HepG2 (cell line): ENCODE measurements around the gene ANTKMT. TPM values are rescaled to one million over a fixed set of nuclear protein-coding genes. Genes with fewer than 3 reads are reported as not detected.
A peak's percentile ranks its signal among the peaks of the same experiment; 100 is the strongest.

Experiments used
- ATAC-seq: fragments of 200-7000 bp; cut with Tn5 transposase; 3 replicates; pipeline ENCODE4 v1.9.1; 2020; ENCODE audit warnings: mild to moderate bottlenecking, moderate library complexity
- BruUV-seq: library from RNA; stranded (reverse); fragments of 400-500 nt; replicated peaks from 2 replicates; lab custom pipeline; 2021; lab: Mats Ljungman, UMichigan
- CTCF ChIA-PET: fragments of 300-600 bp; formaldehyde crosslinking; extraction: SDS; loops from one replicate; lab custom pipeline; 2021; ENCODE audit warnings: low total read pairs, inconsistent platforms, low intra/inter-chr PET ratio; lab: Yijun Ruan, JAX
- POLR2A ChIA-PET: fragments of 350-600 bp; sonication (Branson Sonifier 250); formaldehyde crosslinking; loops from one replicate; lab custom pipeline; 2020; ENCODE audit warnings: antibody characterized with exemption, inconsistent platforms; lab: Yijun Ruan, JAX
- DNase-seq: peaks from one replicate; pipeline ENCODE4 v3.0.0-alpha.2; 2015; ENCODE audit warnings: low spot score
- FAIRE-seq: peaks from 3 replicates; lab custom pipeline; 2011; peaks lifted over from hg19 to GRCh38; lab: Jason Lieb, UNC
- H2AFZ ChIP-seq: one replicate; pipeline ENCODE4 v1.6.1; 2011; ENCODE audit warnings: low read length, inconsistent platforms
- H3K27ac ChIP-seq: fragments of 300-600 bp; 3 replicates; pipeline ENCODE4 v1.8.0; 2011; ENCODE audit warnings: mixed run types, mild to moderate bottlenecking, mixed read lengths, low read length, inconsistent platforms; ENCODE audit not compliant: insufficient read depth; ENCODE audit errors: extremely low read length
- H3K27me3 ChIP-seq, 2 experiments: fragments of 200-600 bp in 1 of 2; 2 replicates in 1 of 2; 3 replicates in 1 of 2; pipeline versions ENCODE4 v1.6.0 to v1.8.0; 2011; ENCODE audit warnings: low read length in 2 of 2, mild to moderate bottlenecking in 2 of 2, moderate library complexity in 2 of 2, inconsistent platforms in 1 of 2; ENCODE audit not compliant: insufficient read depth in 2 of 2, control insufficient read depth in 1 of 2
- H3K36me3 ChIP-seq, 2 experiments: fragments of 200-600 bp in 1 of 2; replicated peaks in 1 of 2; 2 replicates in 1 of 2; 3 replicates in 1 of 2; pipeline versions ENCODE4 v1.5.1 to v1.8.0; 2011; ENCODE audit warnings: low read length in 2 of 2, inconsistent platforms in 1 of 2; ENCODE audit not compliant: insufficient read depth in 2 of 2, control insufficient read depth in 1 of 2
- H3K4me1 ChIP-seq: 2 replicates; pipeline ENCODE4 v1.5.1; 2012; ENCODE audit warnings: low read length, inconsistent platforms; ENCODE audit not compliant: insufficient read depth
- H3K4me2 ChIP-seq: 2 replicates; pipeline ENCODE4 v1.6.0; 2011; ENCODE audit warnings: low read depth, low read length, inconsistent platforms
- H3K4me3 ChIP-seq, 3 experiments: fragments of 200-600 bp in 1 of 3; sonication (generic), shearing (Covaris generic) in 1 of 3; replicated peaks in 1 of 3; 2 replicates each; pipeline ENCODE4 v1.5.1; 2011 to 2016; ENCODE audit warnings: low read length in 3 of 3, inconsistent platforms in 2 of 3, low read depth in 2 of 3, mild to moderate bottlenecking in 2 of 3, control low read depth in 1 of 3, mixed read lengths in 1 of 3; ENCODE audit not compliant: insufficient read depth in 1 of 3
- H3K79me2 ChIP-seq: one replicate; pipeline ENCODE4 v1.6.1; 2011; ENCODE audit warnings: low read length, inconsistent platforms; ENCODE audit not compliant: insufficient read depth
- H3K9ac ChIP-seq: 2 replicates; pipeline ENCODE4 v1.6.0; 2011; ENCODE audit warnings: mild to moderate bottlenecking, low read depth, low read length, inconsistent platforms; ENCODE audit not compliant: insufficient read depth
- H3K9me3 ChIP-seq: 2 replicates; pipeline ENCODE4 v1.5.1; 2012; ENCODE audit warnings: mild to moderate bottlenecking, low read length
- H4K20me1 ChIP-seq: 2 replicates; pipeline ENCODE4 v1.6.0; 2011; ENCODE audit warnings: inconsistent platforms, mild to moderate bottlenecking, low read length, moderate library complexity; ENCODE audit not compliant: insufficient read depth
- ATF7 ChIP-seq, 2 experiments: fragments of 450-650 bp in 1 of 2; sonication (generic) in 1 of 2; formaldehyde crosslinking in 1 of 2; IDR thresholded peaks; 2 replicates each; pipeline versions ENCODE4 v1.4.0 to v1.6.1; 2016 to 2020; ENCODE audit warnings: antibody characterized with exemption in 1 of 2, mild to moderate bottlenecking in 1 of 2, missing genetic modification reagents in 1 of 2
- CCDC6 ChIP-seq: sonication (generic); formaldehyde crosslinking; IDR thresholded peaks from 2 replicates; pipeline ENCODE4 v1.8.1; 2022; ENCODE audit warnings: mild to moderate bottlenecking, missing genetic modification reagents, moderate library complexity
- EHMT2 ChIP-seq: fragments of 200-600 bp; sonication (generic); IDR thresholded peaks from 2 replicates; pipeline ENCODE4 v1.7.0; 2017; ENCODE audit warnings: antibody characterized with exemption, low read depth, low read length, borderline replicate concordance
- GABPA ChIP-seq, 2 experiments: IDR thresholded peaks; 2 replicates each; pipeline ENCODE4 v1.6.1; 2011 to 2016; ENCODE audit warnings: low read depth in 2 of 2, low read length in 1 of 2, missing biosample characterization in 1 of 2, missing genetic modification characterization in 1 of 2
- HMG20A ChIP-seq: IDR thresholded peaks from 2 replicates; pipeline ENCODE4 v1.6.1; 2016; ENCODE audit warnings: borderline replicate concordance
- MAFK ChIP-seq, 2 experiments: IDR thresholded peaks in 1 of 2; conservative IDR thresholded peaks in 1 of 2; 2 replicates each; pipeline ENCODE4 v1.6.1; 2011; ENCODE audit warnings: improper control_type of control experiment in 2 of 2, low read length in 2 of 2
- SKI ChIP-seq: fragments of 450-650 bp; IDR thresholded peaks from one replicate; pipeline ENCODE4 v1.6.1; 2018; ENCODE audit warnings: mild to moderate bottlenecking; ENCODE audit not compliant: partially characterized antibody
- ZNF672 ChIP-seq: sonication (generic); formaldehyde crosslinking; IDR thresholded peaks from 2 replicates; pipeline ENCODE4 v1.8.1; 2022; ENCODE audit warnings: missing genetic modification reagents
- ZNF710 ChIP-seq: sonication (generic); formaldehyde crosslinking; IDR thresholded peaks from 2 replicates; pipeline ENCODE4 v1.5.0; 2020; ENCODE audit warnings: mild to moderate bottlenecking, missing genetic modification reagents, borderline replicate concordance
- ZNF777 ChIP-seq: sonication (generic); formaldehyde crosslinking; IDR thresholded peaks from 2 replicates; pipeline ENCODE4 v1.4.0; 2020; ENCODE audit warnings: missing genetic modification reagents
- ZNF83 ChIP-seq: sonication (generic); formaldehyde crosslinking; IDR thresholded peaks from 2 replicates; pipeline ENCODE4 v1.4.0; 2020; ENCODE audit warnings: missing genetic modification reagents, mild to moderate bottlenecking, borderline replicate concordance
- WGBS: methylation state at CpG from one replicate; pipeline ENCODE4 v1.1.6; 2017; ENCODE audit warnings: low lambda C conversion rate; 5-methylcytosine and 5-hydroxymethylcytosine counted together
- in situ Hi-C: cut with HindIII; loops from 2 replicates; pipeline ENCODE4 v1.10.0; 2017; ENCODE audit warnings: low pct_unique_long_range_greater_than_20kb; ENCODE audit not compliant: extremely low pct_ligation_motif_present
- intact Hi-C: fragments of 100-400 bp; cut with micrococcal nuclease; formaldehyde crosslinking; loops from one replicate; pipeline ENCODE4 v1.10.0; 2022; ENCODE audit not compliant: unreplicated experiment
- polyA plus RNA-seq, 8 experiments: library from polyadenylated mRNA; depleted of rRNA in 3 of 8; stranded (reverse) in 7 of 8; unstranded in 1 of 8; fragments of >200 nt; fragmentation: Illumina TruSeq in 4 of 8; extraction: Trizol in 4 of 8; gene quantifications; 2 replicates each; pipeline versions ENCODE4 v1.2.1 to v1.2.3, GENCODE V29; 2011 to 2016; ENCODE audit warnings: low read depth in 4 of 8, missing spikeins in 1 of 8, mixed read lengths in 1 of 8; ENCODE audit not compliant: insufficient read depth in 1 of 8
- total RNA-seq, 5 experiments: library from RNA; depleted of rRNA; stranded (reverse); fragments of >200 nt; fragmentation: Illumina TruSeq; extraction: Trizol; gene quantifications; 2 replicates each; pipeline ENCODE4 v1.2.3, GENCODE V29; 2016; ENCODE audit warnings: low read depth in 1 of 5
- TF ChIP-seq, protein P1 (sequence below): sonication (generic); formaldehyde crosslinking; IDR thresholded peaks from 2 replicates; pipeline ENCODE4 v1.4.0; 2020; ENCODE audit warnings: missing genetic modification reagents
- TF ChIP-seq, protein P2 (sequence below): sonication (generic); formaldehyde crosslinking; IDR thresholded peaks from 2 replicates; pipeline ENCODE4 v1.8.0; 2023; ENCODE audit warnings: mild to moderate bottlenecking, missing genetic modification reagents
- TF ChIP-seq, protein P3 (sequence below): IDR thresholded peaks from 2 replicates; pipeline ENCODE4 v1.6.1; 2018; ENCODE audit warnings: missing genetic modification reagents

Gene ANTKMT
- total and polyA plus RNA-seq, 2 of the 13 experiments (the other 11 are each of a cell fraction or from before 2014, with no cell fraction given): 7.5 to 47.8 TPM

- TF ChIP-seq ZNF710 (CRISPR knock-in tag) (no peak), ZNF672 (CRISPR knock-in tag) (no peak), HMG20A (CRISPR knock-in tag) (no peak), GABPA (IDR thresholded peaks at IDR 0.05; ENCODE audit: low read depth, low read length) (no peak), GABPA (CRISPR knock-in tag; IDR thresholded peaks at IDR 0.05; ENCODE audit: low read depth) (peak; percentile 34; the same call in 1 of the 2 replicates), MAFK (conservative IDR thresholded peaks at IDR 0.05 in 1 of 2, IDR thresholded peaks at IDR 0.05 in 1 of 2; ENCODE audit: low read length in 2 of 2) (0 out of 4 replicates have a peak, but pooled peaks of 1 of the 2 experiments have one; percentile 7)
Observed at GRCh38 chr16:714079-714478, 6.9 kb upstream of the ANTKMT start (continued).

DNA sequence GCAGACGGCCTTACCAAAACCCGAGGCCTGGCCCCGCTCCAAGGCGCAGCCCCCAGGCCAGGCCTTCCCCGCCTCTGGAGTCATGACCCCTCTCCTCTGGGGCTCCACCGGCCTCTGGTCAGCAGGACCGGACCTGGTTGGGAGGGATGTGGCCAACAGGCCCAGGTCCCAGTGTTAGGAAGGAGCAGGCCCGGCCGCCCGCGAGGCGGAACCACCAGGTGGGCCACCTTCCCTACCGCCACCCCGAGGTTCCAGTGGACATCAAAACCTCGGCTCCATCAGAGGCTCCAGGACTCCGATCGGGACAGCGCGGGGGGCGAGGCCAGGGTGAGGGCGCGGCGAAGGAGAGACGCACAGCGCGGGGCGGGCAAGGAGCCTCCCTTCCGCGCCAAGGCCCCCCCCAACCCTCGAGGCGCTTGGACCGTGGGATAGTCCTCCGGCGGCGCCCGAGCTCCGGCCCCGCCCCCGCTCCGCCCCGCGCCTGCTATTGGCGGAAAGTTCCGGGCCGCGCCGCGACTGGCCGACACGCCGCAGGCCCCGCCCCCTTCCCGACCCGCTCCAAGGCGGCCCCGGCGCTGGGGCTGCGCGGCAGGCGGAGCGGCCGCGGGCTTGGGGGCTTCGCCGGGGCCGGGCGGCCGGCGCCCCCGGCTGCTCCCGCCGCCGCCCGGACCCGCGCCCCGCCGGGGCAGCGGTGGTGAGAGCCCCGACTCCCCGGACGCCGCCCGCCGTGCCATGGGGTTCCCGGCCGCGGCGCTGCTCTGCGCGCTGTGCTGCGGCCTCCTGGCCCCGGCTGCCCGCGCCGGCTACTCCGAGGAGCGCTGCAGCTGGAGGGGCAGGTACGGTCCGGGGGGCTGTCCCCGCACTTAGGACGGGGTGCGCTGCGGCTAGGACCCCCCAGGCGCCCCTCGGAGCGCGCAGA is 6.1 kb upstream of the ANTKMT start, which contains the start of gene METRN:
METRN (plus strand) TSS at position 561 of the 919 bp plus-strand sequence; CDS start at position 733, 172 bp downstream.
- Histone ChIP-seq H3K4me1 (peaks cover 45% of the 10 kb centered on the region), H2AFZ (no peak within 1 kb of the TSS), H3K36me3 (no peaks in the 10 kb centered on the region), H3K9ac (peak within 1 kb of the TSS; percentile 54), H3K4me2 (peak within 1 kb of the TSS; percentile 92), H4K20me1 (peaks cover 5% of the 10 kb centered on the region), H3K9me3 (no peaks in the 10 kb centered on the region), H3K27me3 (peaks cover 0 to 16% of the 10 kb centered on the region in 2 experiments; a peak in 3 of 5 replicates), H3K27ac (peak within 1 kb of the TSS; percentile 45), H3K79me2 (peaks cover 3% of the 10 kb centered on the region), H3K4me3 (peak within 1 kb of the TSS; percentile 58 to 77 (median 66); a peak in 5 of 6 replicates)
- ChIA-PET CTCF (no interaction called here), POLR2A (interaction anchor here (1.0 to 2.4 kb wide), 9 partner anchors 13 to 73 kb away, joined by 3 to 12 read pairs (median 3); partner anchors contain the start of genes CHTF18, CIAO3, HAGHL and MSLN)
- in situ Hi-C loops: loop anchor here (5.0 kb wide), 1 partner anchor 72 kb away; the partner anchor contains the start of genes CHTF18 and RPUSD1
- DNase-seq (peak; percentile 61), FAIRE-seq (no peak), ATAC-seq (peak; percentile 54)
- intact Hi-C loops: no loop called here
- WGBS: 58% methylated on average over 4 of the region's 108 CpGs
- BruUV-seq: no TSS peak
- TF ChIP-seq ATF7 (IDR thresholded peaks at IDR 0.05) (no peak), ATF7 (CRISPR knock-in tag; IDR thresholded peaks at IDR 0.05) (no peak), CCDC6 (CRISPR knock-in tag) (peak; percentile 58; the same call in 1 of the 2 replicates), ZNF777 (no peak; the same call in none of the 2 replicates), EHMT2 (no peak), ZNF83 (CRISPR knock-in tag) (no peak), SKI (no peak)
- TF ChIP-seq, protein P1, sequence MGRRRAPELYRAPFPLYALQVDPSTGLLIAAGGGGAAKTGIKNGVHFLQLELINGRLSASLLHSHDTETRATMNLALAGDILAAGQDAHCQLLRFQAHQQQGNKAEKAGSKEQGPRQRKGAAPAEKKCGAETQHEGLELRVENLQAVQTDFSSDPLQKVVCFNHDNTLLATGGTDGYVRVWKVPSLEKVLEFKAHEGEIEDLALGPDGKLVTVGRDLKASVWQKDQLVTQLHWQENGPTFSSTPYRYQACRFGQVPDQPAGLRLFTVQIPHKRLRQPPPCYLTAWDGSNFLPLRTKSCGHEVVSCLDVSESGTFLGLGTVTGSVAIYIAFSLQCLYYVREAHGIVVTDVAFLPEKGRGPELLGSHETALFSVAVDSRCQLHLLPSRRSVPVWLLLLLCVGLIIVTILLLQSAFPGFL (CRISPR knock-in tag): no peak
- TF ChIP-seq, protein P2, sequence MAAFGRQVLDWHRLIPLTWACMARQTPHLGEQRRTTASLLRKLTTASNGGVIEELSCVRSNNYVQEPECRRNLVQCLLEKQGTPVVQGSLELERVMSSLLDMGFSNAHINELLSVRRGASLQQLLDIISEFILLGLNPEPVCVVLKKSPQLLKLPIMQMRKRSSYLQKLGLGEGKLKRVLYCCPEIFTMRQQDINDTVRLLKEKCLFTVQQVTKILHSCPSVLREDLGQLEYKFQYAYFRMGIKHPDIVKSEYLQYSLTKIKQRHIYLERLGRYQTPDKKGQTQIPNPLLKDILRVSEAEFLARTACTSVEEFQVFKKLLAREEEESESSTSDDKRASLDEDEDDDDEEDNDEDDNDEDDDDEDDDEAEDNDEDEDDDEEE (CRISPR knock-in tag): no peak
- TF ChIP-seq, protein P3, sequence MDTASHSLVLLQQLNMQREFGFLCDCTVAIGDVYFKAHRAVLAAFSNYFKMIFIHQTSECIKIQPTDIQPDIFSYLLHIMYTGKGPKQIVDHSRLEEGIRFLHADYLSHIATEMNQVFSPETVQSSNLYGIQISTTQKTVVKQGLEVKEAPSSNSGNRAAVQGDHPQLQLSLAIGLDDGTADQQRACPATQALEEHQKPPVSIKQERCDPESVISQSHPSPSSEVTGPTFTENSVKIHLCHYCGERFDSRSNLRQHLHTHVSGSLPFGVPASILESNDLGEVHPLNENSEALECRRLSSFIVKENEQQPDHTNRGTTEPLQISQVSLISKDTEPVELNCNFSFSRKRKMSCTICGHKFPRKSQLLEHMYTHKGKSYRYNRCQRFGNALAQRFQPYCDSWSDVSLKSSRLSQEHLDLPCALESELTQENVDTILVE (CRISPR knock-in tag): no peak
